IMR-90 (cell line): Measurements from ENCODE around the gene ZSCAN31. TPM values are rescaled to one million over a fixed set of nuclear protein-coding genes. Genes with fewer than 3 reads are reported as not detected.
"Not testable (repeated sequence)": the region's sequence is repeated elsewhere in the genome, so short reads cannot be mapped to it uniquely, and the experiment has no call there.

Experiments
- ATAC-seq: fragments of 200-7000 bp; cut with Tn5 transposase; 2 replicates; pipeline ENCODE4 v1.9.1; 2020; ENCODE audit warnings: low read depth, mild to moderate bottlenecking, moderate library complexity
- BruUV-seq: library from RNA; stranded (reverse); fragments of 400-500 nt; replicated peaks from 2 replicates; lab custom pipeline; 2021; lab: Mats Ljungman, UMichigan
- CTCF ChIA-PET: fragments of 300-600 bp; formaldehyde crosslinking; extraction: SDS; loops from one replicate; lab custom pipeline; 2021; ENCODE audit warnings: antibody characterized with exemption; lab: Yijun Ruan, JAX
- POLR2A ChIA-PET: fragments of 300-600 bp; sonication (Branson Sonifier 250); formaldehyde crosslinking; loops from one replicate; lab custom pipeline; 2022; ENCODE audit warnings: antibody characterized with exemption; ENCODE audit not compliant: unreplicated experiment; lab: Charles Lee
- DNase-seq: peaks from one replicate; pipeline ENCODE4 v3.0.0; 2013
- H2AFZ ChIP-seq: replicated peaks from 2 replicates; pipeline ENCODE3; 2013; ENCODE audit warnings: low read length, mild to moderate bottlenecking; ENCODE audit not compliant: poor library complexity
- H2AK5ac ChIP-seq: 2 replicates; pipeline ENCODE4 v1.6.1; 2013; ENCODE audit warnings: low read depth, low read length, inconsistent platforms
- H2AK9ac ChIP-seq: replicated peaks from 2 replicates; pipeline ENCODE3; 2013; ENCODE audit warnings: mild to moderate bottlenecking, low read depth, low read length, moderate library complexity; ENCODE audit not compliant: poor library complexity
- H2BK120ac ChIP-seq: 2 replicates; pipeline ENCODE4 v1.6.1; 2013; ENCODE audit warnings: low read depth, low read length, inconsistent platforms
- H2BK15ac ChIP-seq: 3 replicates; pipeline ENCODE4 v1.6.1; 2013; ENCODE audit warnings: low read depth, low read length, inconsistent platforms
- H2BK20ac ChIP-seq: 2 replicates; pipeline ENCODE4 v1.6.1; 2013; ENCODE audit warnings: low read depth, mild to moderate bottlenecking, inconsistent platforms, low read length, moderate library complexity
- H2BK5ac ChIP-seq: 2 replicates; pipeline ENCODE4 v1.6.1; 2013; ENCODE audit warnings: mild to moderate bottlenecking, low read depth, low read length, inconsistent platforms; ENCODE audit not compliant: poor library complexity, severe bottlenecking
- H3K14ac ChIP-seq: replicated peaks from 2 replicates; pipeline ENCODE4 v1.6.1; 2013; ENCODE audit warnings: low read depth, low read length, inconsistent platforms
- H3K18ac ChIP-seq: 2 replicates; pipeline ENCODE4 v1.6.1; 2013; ENCODE audit warnings: low read depth, low read length, control low read depth
- H3K23ac ChIP-seq: 2 replicates; pipeline ENCODE4 v1.6.1; 2013; ENCODE audit warnings: low read depth, low read length, inconsistent platforms
- H3K27ac ChIP-seq: 2 replicates; pipeline ENCODE4 v1.5.1; 2013; ENCODE audit warnings: mild to moderate bottlenecking, control low read depth, low read length; ENCODE audit not compliant: insufficient read depth
- H3K27me3 ChIP-seq: 2 replicates; pipeline ENCODE4 v1.6.1; 2013; ENCODE audit warnings: low read length; ENCODE audit not compliant: control insufficient read depth, insufficient read depth
- H3K36me3 ChIP-seq: 2 replicates; pipeline ENCODE4 v1.6.1; 2013; ENCODE audit warnings: low read length, mixed read lengths; ENCODE audit not compliant: control insufficient read depth, insufficient read depth
- H3K4ac ChIP-seq: 2 replicates; pipeline ENCODE4 v1.6.1; 2013; ENCODE audit warnings: low read depth, low read length, inconsistent platforms
- H3K4me1 ChIP-seq: 2 replicates; pipeline ENCODE4 v1.6.1; 2013; ENCODE audit warnings: low read length, mixed read lengths; ENCODE audit not compliant: control insufficient read depth, insufficient read depth
- H3K4me2 ChIP-seq: 2 replicates; pipeline ENCODE4 v1.6.1; 2013; ENCODE audit warnings: low read depth, mild to moderate bottlenecking, control low read depth, low read length, moderate library complexity
- H3K4me3 ChIP-seq: 2 replicates; pipeline ENCODE4 v1.5.1; 2013; ENCODE audit warnings: low read depth, mild to moderate bottlenecking, control low read depth, low read length, moderate library complexity; ENCODE audit not compliant: insufficient read depth
- H3K56ac ChIP-seq: 2 replicates; pipeline ENCODE4 v1.6.1; 2013; ENCODE audit warnings: low read length, inconsistent platforms; ENCODE audit not compliant: insufficient read depth; ENCODE audit errors: extremely low read depth
- H3K79me1 ChIP-seq, 2 experiments: 2 replicates each; pipeline ENCODE4 v1.6.1; 2013; ENCODE audit warnings: low read length in 2 of 2, inconsistent platforms in 1 of 2, low read depth in 1 of 2
- H3K9ac ChIP-seq: 2 replicates; pipeline ENCODE4 v1.6.1; 2013; ENCODE audit warnings: low read depth, low read length, control low read depth
- H3K9me1 ChIP-seq: 2 replicates; pipeline ENCODE4 v1.6.1; 2013; ENCODE audit warnings: low read length, inconsistent platforms; ENCODE audit not compliant: insufficient read depth
- H3K9me3 ChIP-seq: 2 replicates; pipeline ENCODE4 v1.6.1; 2013; ENCODE audit warnings: low read length; ENCODE audit not compliant: control insufficient read depth, insufficient read depth
- H4K20me1 ChIP-seq: 2 replicates; pipeline ENCODE4 v1.6.1; 2013; ENCODE audit warnings: low read length, inconsistent platforms; ENCODE audit not compliant: insufficient read depth
- H4K5ac ChIP-seq: 2 replicates; pipeline ENCODE4 v1.6.1; 2013; ENCODE audit warnings: mild to moderate bottlenecking, low read depth, low read length, control low read depth
- H4K8ac ChIP-seq, 2 experiments: 2 replicates each; pipeline ENCODE4 v1.6.1; 2013; ENCODE audit warnings: low read depth in 2 of 2, low read length in 2 of 2, control low read depth in 1 of 2, inconsistent platforms in 1 of 2
- H4K91ac ChIP-seq: 2 replicates; pipeline ENCODE4 v1.6.1; 2013; ENCODE audit warnings: low read depth, low read length, inconsistent platforms; ENCODE audit not compliant: insufficient read depth
- NFE2L2 ChIP-seq: fragments of 150-350 bp; IDR thresholded peaks from 2 replicates; pipeline ENCODE4 v1.6.1; 2016; ENCODE audit warnings: low read depth, mild to moderate bottlenecking, low read length
- POLR2A ChIP-seq: IDR thresholded peaks from 2 replicates; pipeline ENCODE4 v1.6.1; 2012; ENCODE audit warnings: mild to moderate bottlenecking, low read depth, low read length
- WGBS, 2 experiments: methylation state at CpG; one replicate each; pipeline versions ENCODE4 v1.1.5 to v1.1.7; 2013; ENCODE audit warnings: missing lambda C conversion rate in 2 of 2; ENCODE audit not compliant: insufficient read length in 1 of 2; ENCODE audit errors: extremely low coverage in 2 of 2; 5-methylcytosine and 5-hydroxymethylcytosine counted together
- dilution Hi-C: fragments of 300-500 bp; cut with HindIII; formaldehyde crosslinking; loops from one replicate; pipeline ENCODE4 v1.14.3; 2018; ENCODE audit warnings: low sequenced_read_pairs; ENCODE audit not compliant: unreplicated experiment
- in situ Hi-C: fragments of 300-500 bp; cut with MboI; formaldehyde crosslinking; loops from 3 replicates; pipeline ENCODE4 v1.14.3; 2019; ENCODE audit warnings: low sequenced_read_pairs, inconsistent platforms, mixed read lengths
- intact Hi-C: fragments of 100-400 bp; cut with micrococcal nuclease; formaldehyde crosslinking; loops from 2 replicates; pipeline ENCODE4 v1.10.0; 2022
- polyA plus RNA-seq, 3 experiments: library from polyadenylated mRNA; depleted of rRNA; stranded (reverse); fragments of >200 nt; gene quantifications; 2 replicates each; pipeline ENCODE4 v1.2.3, GENCODE V29; 2012; ENCODE audit warnings: low replicate concordance in 1 of 3
- total RNA-seq: library from RNA; depleted of rRNA; stranded (reverse); fragments of >200 nt; gene quantifications from 2 replicates; pipeline ENCODE4 v1.2.3, GENCODE V29; 2012

ZSCAN31 gene
- total and polyA plus RNA-seq, 2 of the 4 experiments (the other 2 are of a cell fraction): 1.4 to 4.7 TPM

- no TSS peak for BruUV-seq
- Histone ChIP-seq H2AK5ac (no peak overlapping the region), H2BK15ac (no peak overlapping the region), H4K20me1 (no peaks in the 10 kb centered on the region), H2BK20ac (no peak overlapping the region), H3K4me2 (no peak overlapping the region), H3K79me1 (no peaks in the 10 kb centered on the region; a peak in 1 of 4 replicates), H2BK5ac (no peak overlapping the region), H3K9me3 (no peaks in the 10 kb centered on the region), H2AK9ac (no peak overlapping the region), H3K27me3 (no peaks in the 10 kb centered on the region), H2AFZ (no peak overlapping the region), H3K14ac (no peak overlapping the region), H3K36me3 (peaks cover 18% of the 10 kb centered on the region), H3K4me3 (no peak overlapping the region), H4K5ac (no peak overlapping the region), H3K9me1 (no peaks in the 10 kb centered on the region), H3K9ac (no peak overlapping the region), H3K4ac (no peak overlapping the region), H3K4me1 (no peaks in the 10 kb centered on the region), H3K27ac (no peak overlapping the region), H2BK120ac (no peak overlapping the region), H3K23ac (no peak overlapping the region), H4K8ac (no peak overlapping the region), H4K91ac (no peak overlapping the region), H3K18ac (no peak overlapping the region), H3K56ac (no peak overlapping the region)
- dilution Hi-C loops: no loop called here
- in situ Hi-C loops: no loop called here
- DNase-seq: no peak
- WGBS, 2 experiments: no CpG with 5 or more reads among the region's 4 CpGs
- intact Hi-C loops: no loop called here
- CTCF ChIA-PET: no interaction called here
- TF ChIP-seq POLR2A (no peak), NFE2L2 (no peak)
- POLR2A ChIA-PET: no interaction called here
- ATAC-seq: no peak
Measured at GRCh38 chr6:28368522-28368921, 32.6 kb upstream of the ZSCAN31 start.

DNA sequence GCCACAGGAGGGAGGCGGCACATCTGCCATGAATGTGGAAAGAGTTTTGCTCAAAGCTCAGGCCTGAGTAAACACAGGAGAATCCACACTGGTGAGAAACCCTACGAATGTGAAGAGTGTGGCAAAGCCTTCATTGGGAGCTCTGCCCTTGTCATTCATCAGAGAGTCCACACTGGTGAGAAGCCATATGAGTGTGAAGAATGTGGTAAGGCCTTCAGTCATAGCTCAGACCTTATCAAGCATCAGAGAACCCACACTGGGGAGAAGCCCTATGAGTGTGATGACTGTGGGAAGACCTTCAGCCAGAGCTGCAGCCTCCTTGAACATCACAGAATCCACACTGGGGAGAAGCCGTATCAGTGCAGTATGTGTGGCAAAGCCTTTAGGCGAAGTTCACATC is 29.6 kb upstream of the ZSCAN31 start:
- H3K9ac ChIP-seq, H3K4me2 ChIP-seq, intact Hi-C loops, H3K23ac ChIP-seq, H2AK5ac ChIP-seq, H3K9me3 ChIP-seq, BruUV-seq, H3K4me3 ChIP-seq, H3K27ac ChIP-seq, H4K5ac ChIP-seq, H3K4me1 ChIP-seq, H3K18ac ChIP-seq, DNase-seq, H2BK5ac ChIP-seq, H3K27me3 ChIP-seq, H4K20me1 ChIP-seq, H2AK9ac ChIP-seq, H4K91ac ChIP-seq, in situ Hi-C loops, H3K56ac ChIP-seq, H2BK15ac ChIP-seq, ATAC-seq, H3K9me1 ChIP-seq, H4K8ac ChIP-seq, H2AFZ ChIP-seq, H2BK20ac ChIP-seq, POLR2A ChIA-PET, H3K4ac ChIP-seq, H3K79me1 ChIP-seq, dilution Hi-C loops, H3K14ac ChIP-seq, H2BK120ac ChIP-seq: not testable (repeated sequence)
- no CpG with 5 or more reads among the region's 4 CpGs for WGBS, 2 experiments
- CTCF ChIA-PET: interaction anchor here (0.7 kb wide), 1 partner anchor 19 kb away, joined by 3 read pairs; no protein-coding TSS in a partner anchor
- H3K36me3 ChIP-seq: peaks cover 20% of the 10 kb centered on the region
